ENCODE data around the gene P3H1. TPM values are rescaled to one million over a fixed set of nuclear protein-coding genes. Genes with fewer than 3 reads are reported as not detected.

P3H1 gene
- total and polyA plus RNA-seq, 5 donors: 11.1 to 17.8 (median 14.2) TPM

- no peaks in the 10 kb centered on the region for H3K27me3 ChIP-seq (ENCODE audit: control insufficient read depth, insufficient read depth)
- H3K4me3 ChIP-seq (ENCODE audit: low read length): no peak overlapping the region
- ATAC-seq (no peak), DNase-seq (no peak)
- intact Hi-C loops (cut with DNase I): loop anchor here in 1 of 4 donors (10.0 kb wide), 1 partner anchor 305 kb away; no protein-coding TSS in a partner anchor
- H3K9me3 ChIP-seq (ENCODE audit: control insufficient read depth, low read length): no peaks in the 10 kb centered on the region
- H3K27ac ChIP-seq (ENCODE audit: low read length): no peak overlapping the region
- peaks cover 1% of the 10 kb centered on the region for H3K4me1 ChIP-seq (ENCODE audit: control insufficient read depth, insufficient read depth, low read length)
- 83% methylated on average over 3 of the region's 3 CpGs for WGBS
Measured at GRCh38 chr1:42769811-42770210, 3.0 kb upstream of the P3H1 start.

GRCh38 chr1:42768172-42768571 is 1.3 kb upstream of the P3H1 start:
- intact Hi-C loops (cut with DNase I): no loop called here
- WGBS: 76% methylated on average over 2 of the region's 2 CpGs
- Histone ChIP-seq H3K27me3 (ENCODE audit: control insufficient read depth, insufficient read depth) (no peaks in the 10 kb centered on the region), H3K4me3 (ENCODE audit: low read length) (peak overlapping the region; percentile 70), H3K9me3 (ENCODE audit: control insufficient read depth, low read length) (no peaks in the 10 kb centered on the region), H3K4me1 (ENCODE audit: control insufficient read depth, insufficient read depth, low read length) (peaks cover under 1% of the 10 kb centered on the region), H3K27ac (ENCODE audit: low read length) (no peak overlapping the region)
- no peak for DNase-seq
- ATAC-seq: no peak

GRCh38 chr1:42767510-42768000 is 727 bp upstream of the P3H1 start:
- H3K4me1 ChIP-seq (ENCODE audit: control insufficient read depth, insufficient read depth, low read length): no peaks in the 10 kb centered on the region
- no peaks in the 10 kb centered on the region for H3K27me3 ChIP-seq (ENCODE audit: control insufficient read depth, insufficient read depth)
- peak overlapping the region; percentile 70 for H3K4me3 ChIP-seq (ENCODE audit: low read length)
- no peaks in the 10 kb centered on the region for H3K9me3 ChIP-seq (ENCODE audit: control insufficient read depth, low read length)
- DNase-seq (no peak), ATAC-seq (peak in 1 of 2 donors; percentile 42)
- 3% methylated on average over 23 of the region's 23 CpGs for WGBS
- intact Hi-C loops (cut with DNase I): no loop called here
- H3K27ac ChIP-seq (ENCODE audit: low read length): peak overlapping the region; percentile 87

GRCh38 chr1:42765832-42766740 is 742 bp downstream of the P3H1 start:
- WGBS: under 1% methylated on average over 44 of the region's 44 CpGs
- Histone ChIP-seq H3K27me3 (ENCODE audit: control insufficient read depth, insufficient read depth) (no peaks in the 10 kb centered on the region), H3K4me3 (ENCODE audit: low read length) (peak overlapping the region; percentile 66), H3K4me1 (ENCODE audit: control insufficient read depth, insufficient read depth, low read length) (no peaks in the 10 kb centered on the region), H3K9me3 (ENCODE audit: control insufficient read depth, low read length) (no peaks in the 10 kb centered on the region), H3K27ac (ENCODE audit: low read length) (peak overlapping the region; percentile 80)
- ATAC-seq (peak; percentile 11 to 30), DNase-seq (peak; percentile 49 to 78 (median 67))
- intact Hi-C loops (cut with DNase I): no loop called here

GRCh38 chr1:42765269-42765668 is 1.6 kb downstream of the P3H1 start:
- Histone ChIP-seq H3K4me3 (ENCODE audit: low read length) (peak overlapping the region; percentile 66), H3K27ac (ENCODE audit: low read length) (no peak overlapping the region), H3K4me1 (ENCODE audit: control insufficient read depth, insufficient read depth, low read length) (no peaks in the 10 kb centered on the region), H3K27me3 (ENCODE audit: control insufficient read depth, insufficient read depth) (no peaks in the 10 kb centered on the region), H3K9me3 (ENCODE audit: control insufficient read depth, low read length) (no peaks in the 10 kb centered on the region)
- DNase-seq: no peak
- intact Hi-C loops (cut with DNase I): no loop called here
- no peak for ATAC-seq
- 16% methylated on average over 7 of the region's 7 CpGs for WGBS

GRCh38 chr1:42762269-42762668 is 4.6 kb downstream of the P3H1 start:
- H3K9me3 ChIP-seq (ENCODE audit: control insufficient read depth, low read length): no peaks in the 10 kb centered on the region
- no peak overlapping the region for H3K4me3 ChIP-seq (ENCODE audit: low read length)
- intact Hi-C loops (cut with DNase I): no loop called here
- no peak overlapping the region for H3K27ac ChIP-seq (ENCODE audit: low read length)
- no peaks in the 10 kb centered on the region for H3K4me1 ChIP-seq (ENCODE audit: control insufficient read depth, insufficient read depth, low read length)
- ATAC-seq: no peak
- H3K27me3 ChIP-seq (ENCODE audit: control insufficient read depth, insufficient read depth): no peaks in the 10 kb centered on the region
- DNase-seq: no peak
- 67% methylated on average over 5 of the region's 5 CpGs for WGBS

GRCh38 chr1:42761567-42761966 is 5.3 kb downstream of the P3H1 start:
- no peaks in the 10 kb centered on the region for H3K4me1 ChIP-seq (ENCODE audit: control insufficient read depth, insufficient read depth, low read length)
- no peak overlapping the region for H3K4me3 ChIP-seq (ENCODE audit: low read length)
- no peaks in the 10 kb centered on the region for H3K27me3 ChIP-seq (ENCODE audit: control insufficient read depth, insufficient read depth)
- DNase-seq (no peak), ATAC-seq (no peak)
- no peak overlapping the region for H3K27ac ChIP-seq (ENCODE audit: low read length)
- H3K9me3 ChIP-seq (ENCODE audit: control insufficient read depth, low read length): no peaks in the 10 kb centered on the region
- intact Hi-C loops (cut with DNase I): no loop called here
- 97% methylated on average over 4 of the region's 4 CpGs for WGBS

GRCh38 chr1:42759114-42759513 is 7.7 kb downstream of the P3H1 start:
- intact Hi-C loops (cut with DNase I): no loop called here
- no peaks in the 10 kb centered on the region for H3K27me3 ChIP-seq (ENCODE audit: control insufficient read depth, insufficient read depth)
- no peaks in the 10 kb centered on the region for H3K4me1 ChIP-seq (ENCODE audit: control insufficient read depth, insufficient read depth, low read length)
- H3K9me3 ChIP-seq (ENCODE audit: control insufficient read depth, low read length): no peaks in the 10 kb centered on the region
- no peak for ATAC-seq
- H3K27ac ChIP-seq (ENCODE audit: low read length): no peak overlapping the region
- WGBS: 70% methylated on average over 9 of the region's 9 CpGs
- no peak overlapping the region for H3K4me3 ChIP-seq (ENCODE audit: low read length)
- DNase-seq: peak in 1 of 3 donors; percentile 49

- no peak for DNase-seq
- ATAC-seq: no peak
- intact Hi-C loops (cut with DNase I): no loop called here
- Histone ChIP-seq H3K4me3 (ENCODE audit: low read length) (no peak overlapping the region), H3K4me1 (ENCODE audit: control insufficient read depth, insufficient read depth, low read length) (no peaks in the 10 kb centered on the region), H3K27me3 (ENCODE audit: control insufficient read depth, insufficient read depth) (no peaks in the 10 kb centered on the region), H3K9me3 (ENCODE audit: control insufficient read depth, low read length) (no peaks in the 10 kb centered on the region), H3K27ac (ENCODE audit: low read length) (no peak overlapping the region)
- WGBS: 73% methylated on average over 3 of the region's 3 CpGs
Measured at GRCh38 chr1:42758641-42759040, 8.2 kb downstream of the P3H1 start.

- Histone ChIP-seq H3K27me3 (ENCODE audit: control insufficient read depth, insufficient read depth) (no peaks in the 10 kb centered on the region), H3K9me3 (ENCODE audit: control insufficient read depth, low read length) (no peaks in the 10 kb centered on the region), H3K4me3 (ENCODE audit: low read length) (no peak overlapping the region), H3K27ac (ENCODE audit: low read length) (no peak overlapping the region), H3K4me1 (ENCODE audit: control insufficient read depth, insufficient read depth, low read length) (no peaks in the 10 kb centered on the region)
- ATAC-seq: no peak
- intact Hi-C loops (cut with DNase I): no loop called here
- no peak for DNase-seq
Measured at GRCh38 chr1:42757892-42758275, 8.9 kb downstream of the P3H1 start.

GRCh38 chr1:42756956-42757891 is 9.6 kb downstream of the P3H1 start:
- Histone ChIP-seq H3K9me3 (ENCODE audit: control insufficient read depth, low read length) (no peaks in the 10 kb centered on the region), H3K27ac (ENCODE audit: low read length) (no peak overlapping the region), H3K4me1 (ENCODE audit: control insufficient read depth, insufficient read depth, low read length) (no peaks in the 10 kb centered on the region), H3K27me3 (ENCODE audit: control insufficient read depth, insufficient read depth) (no peaks in the 10 kb centered on the region), H3K4me3 (ENCODE audit: low read length) (no peak overlapping the region)
- 77% methylated on average over 17 of the region's 17 CpGs for WGBS
- DNase-seq (no peak), ATAC-seq (peak; percentile 29 to 65)
- intact Hi-C loops (cut with DNase I): no loop called here
